ENCODE data around the gene PARD3B.

DNA sequence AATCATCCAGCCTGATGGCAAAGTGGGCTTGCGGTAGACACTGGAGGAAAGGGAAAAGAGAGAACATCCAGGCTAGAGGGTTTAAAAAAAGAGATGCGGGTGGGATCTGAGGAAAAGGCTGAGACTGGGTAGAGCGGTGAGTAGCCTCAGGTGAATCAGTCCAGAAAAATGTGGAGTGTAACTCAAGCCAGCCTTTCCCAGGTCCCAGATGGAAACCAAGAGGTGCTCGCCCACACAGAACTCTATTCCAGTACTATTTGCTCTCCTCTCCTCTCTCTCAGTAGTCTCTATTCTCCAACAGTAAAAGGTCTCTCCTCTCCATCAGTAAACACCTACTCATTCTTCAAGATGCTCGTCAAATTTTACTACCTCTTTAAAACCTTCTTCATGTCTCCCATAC is 1098.7 kb downstream of the PARD3B start:
- TF ChIP-seq, protein P1, sequence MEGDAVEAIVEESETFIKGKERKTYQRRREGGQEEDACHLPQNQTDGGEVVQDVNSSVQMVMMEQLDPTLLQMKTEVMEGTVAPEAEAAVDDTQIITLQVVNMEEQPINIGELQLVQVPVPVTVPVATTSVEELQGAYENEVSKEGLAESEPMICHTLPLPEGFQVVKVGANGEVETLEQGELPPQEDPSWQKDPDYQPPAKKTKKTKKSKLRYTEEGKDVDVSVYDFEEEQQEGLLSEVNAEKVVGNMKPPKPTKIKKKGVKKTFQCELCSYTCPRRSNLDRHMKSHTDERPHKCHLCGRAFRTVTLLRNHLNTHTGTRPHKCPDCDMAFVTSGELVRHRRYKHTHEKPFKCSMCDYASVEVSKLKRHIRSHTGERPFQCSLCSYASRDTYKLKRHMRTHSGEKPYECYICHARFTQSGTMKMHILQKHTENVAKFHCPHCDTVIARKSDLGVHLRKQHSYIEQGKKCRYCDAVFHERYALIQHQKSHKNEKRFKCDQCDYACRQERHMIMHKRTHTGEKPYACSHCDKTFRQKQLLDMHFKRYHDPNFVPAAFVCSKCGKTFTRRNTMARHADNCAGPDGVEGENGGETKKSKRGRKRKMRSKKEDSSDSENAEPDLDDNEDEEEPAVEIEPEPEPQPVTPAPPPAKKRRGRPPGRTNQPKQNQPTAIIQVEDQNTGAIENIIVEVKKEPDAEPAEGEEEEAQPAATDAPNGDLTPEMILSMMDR (conservative IDR thresholded peaks at IDR 0.05; ENCODE audit: low read depth, low read length) = no peak
- no peak for TF ChIP-seq EZH2 (IDR thresholded peaks at IDR 0.05; ENCODE audit: borderline replicate concordance, low read depth, low read length, poor library complexity, severe bottlenecking)

All from A673 (cell line).